Fibroblast of lung (primary cell): ENCODE results near the gene FAM193A. TPM values are rescaled to one million over a fixed set of nuclear protein-coding genes. Genes with fewer than 3 reads are reported as not detected.

Source experiments
- DNase-seq, 2 donors: peaks; one replicate each; pipeline versions ENCODE4 v3.0.0 to v3.0.0-alpha.2; 2010; ENCODE audit warnings: low read depth in 2 of 2
- H2AFZ ChIP-seq: 2 replicates; pipeline ENCODE4 v1.5.1; 2012; ENCODE audit warnings: low read length, control low read depth, inconsistent platforms
- H3K27ac ChIP-seq: 2 replicates; pipeline ENCODE4 v1.5.1; 2011; ENCODE audit warnings: low read length, control low read depth; ENCODE audit not compliant: insufficient read depth
- H3K27me3 ChIP-seq: 2 replicates; pipeline ENCODE4 v1.5.1; 2011; ENCODE audit warnings: mild to moderate bottlenecking, low read length; ENCODE audit not compliant: control insufficient read depth, insufficient read depth
- H3K36me3 ChIP-seq: 2 replicates; pipeline ENCODE4 v1.5.1; 2011; ENCODE audit warnings: low read length; ENCODE audit not compliant: control insufficient read depth, insufficient read depth
- H3K4me1 ChIP-seq: 2 replicates; pipeline ENCODE4 v1.5.1; 2011; ENCODE audit warnings: low read length; ENCODE audit not compliant: control insufficient read depth, insufficient read depth; ENCODE audit errors: extremely low read depth
- H3K4me2 ChIP-seq: 2 replicates; pipeline ENCODE4 v1.5.1; 2011; ENCODE audit warnings: low read length, control low read depth; ENCODE audit not compliant: insufficient read depth; ENCODE audit errors: extremely low read depth
- H3K4me3 ChIP-seq, 4 experiments: fragments of 200-600 bp in 1 of 4; sonication (generic) in 1 of 4; replicated peaks in 1 of 4; 2 replicates each; pipeline ENCODE4 v1.5.1; 2011 to 2016; ENCODE audit warnings: low read length in 4 of 4, low read depth in 3 of 4, mild to moderate bottlenecking in 3 of 4, control low read depth in 2 of 4, inconsistent platforms in 1 of 4, mixed read lengths in 1 of 4; ENCODE audit not compliant: insufficient read depth in 1 of 4; ENCODE audit errors: control extremely low read depth in 1 of 4
- H3K79me2 ChIP-seq: 2 replicates; pipeline ENCODE4 v1.5.1; 2012; ENCODE audit warnings: mild to moderate bottlenecking, low read length, inconsistent platforms; ENCODE audit not compliant: control insufficient read depth, insufficient read depth
- H3K9ac ChIP-seq: 2 replicates; pipeline ENCODE4 v1.5.1; 2011; ENCODE audit warnings: mild to moderate bottlenecking, low read length, control low read depth; ENCODE audit not compliant: insufficient read depth
- H3K9me3 ChIP-seq: 2 replicates; pipeline ENCODE4 v1.5.1; 2012; ENCODE audit warnings: low read depth, low read length; ENCODE audit not compliant: control insufficient read depth, insufficient read depth
- H4K20me1 ChIP-seq: 2 replicates; pipeline ENCODE4 v1.5.1; 2011; ENCODE audit warnings: low read length; ENCODE audit not compliant: control insufficient read depth, insufficient read depth; ENCODE audit errors: extremely low read depth
- CTCF ChIP-seq, 2 donors: IDR thresholded peaks in 1 of 2; conservative IDR thresholded peaks in 1 of 2; 1 replicate in 1 of 2; 2 replicates in 1 of 2; pipeline ENCODE4 v1.5.1; 2011 to 2012; ENCODE audit warnings: low read length in 2 of 2, control low read depth in 1 of 2, inconsistent platforms in 1 of 2, low read depth in 1 of 2, mild to moderate bottlenecking in 1 of 2
- EZH2 ChIP-seq: IDR thresholded peaks from 2 replicates; pipeline ENCODE4 v1.5.1; 2012; ENCODE audit warnings: low read length, control low read depth, mild to moderate bottlenecking; ENCODE audit errors: missing control alignments
- polyA plus RNA-seq, 2 donors: library from polyadenylated mRNA; depleted of rRNA in 1 of 2; stranded (reverse) in 1 of 2; unstranded in 1 of 2; fragments of >200 nt; gene quantifications; 2 replicates each; pipeline ENCODE4 v1.2.1, GENCODE V29; 2011 to 2012; ENCODE audit warnings: missing spikeins in 1 of 2
- total RNA-seq: library from RNA; depleted of rRNA; stranded (reverse); fragments of >200 nt; gene quantifications from 2 replicates; pipeline ENCODE4 v1.2.1, GENCODE V29; 2014

Gene FAM193A
- total and polyA plus RNA-seq, 2 donors (not counting 1 experiment from before 2014, with no cell fraction given) = 5.6 to 10.9 TPM

- Histone ChIP-seq H3K9ac (no peak overlapping the region), H3K4me3 (no peak overlapping the region), H3K27me3 (no peaks in the 10 kb centered on the region), H3K27ac (no peak overlapping the region), H3K4me2 (no peak overlapping the region), H3K79me2 (peaks cover 4% of the 10 kb centered on the region), H3K4me1 (peaks cover 2% of the 10 kb centered on the region), H3K36me3 (peaks cover 1% of the 10 kb centered on the region), H2AFZ (no peak overlapping the region), H4K20me1 (no peaks in the 10 kb centered on the region), H3K9me3 (no peaks in the 10 kb centered on the region)
- no peak for DNase-seq
- no peak for TF ChIP-seq EZH2
- TF ChIP-seq CTCF (conservative IDR thresholded peaks at IDR 0.05 in 1 of 2, IDR thresholded peaks at IDR 0.05 in 1 of 2; ENCODE audit: low read depth in 1 of 2, low read length in 2 of 2) = no peak
Observed at GRCh38 chr4:2716236-2716635, 179.8 kb downstream of the FAM193A start.

GRCh38 chr4:2721586-2721985, 185.1 kb downstream of the FAM193A start:
- no peak overlapping the region for H2AFZ ChIP-seq
- H3K4me3 ChIP-seq = no peak overlapping the region
- H3K9me3 ChIP-seq = no peaks in the 10 kb centered on the region
- no peaks in the 10 kb centered on the region for H3K27me3 ChIP-seq
- DNase-seq = no peak
- H4K20me1 ChIP-seq = no peaks in the 10 kb centered on the region
- H3K27ac ChIP-seq = no peak overlapping the region
- no peak overlapping the region for H3K4me2 ChIP-seq
- no peak overlapping the region for H3K9ac ChIP-seq
- H3K79me2 ChIP-seq = no peaks in the 10 kb centered on the region
- TF ChIP-seq EZH2 (no peak), CTCF (conservative IDR thresholded peaks at IDR 0.05 in 1 of 2, IDR thresholded peaks at IDR 0.05 in 1 of 2; ENCODE audit: low read depth in 1 of 2, low read length in 2 of 2) (no peak)
- no peaks in the 10 kb centered on the region for H3K4me1 ChIP-seq
- H3K36me3 ChIP-seq = peaks cover 7% of the 10 kb centered on the region

GRCh38 chr4:2722033-2722432, 185.6 kb downstream of the FAM193A start:
- no peak for DNase-seq
- Histone ChIP-seq H3K27ac (no peak overlapping the region), H3K9me3 (no peaks in the 10 kb centered on the region), H4K20me1 (no peaks in the 10 kb centered on the region), H3K4me1 (no peaks in the 10 kb centered on the region), H2AFZ (no peak overlapping the region), H3K4me2 (no peak overlapping the region), H3K36me3 (peaks cover 7% of the 10 kb centered on the region), H3K27me3 (no peaks in the 10 kb centered on the region), H3K4me3 (no peak overlapping the region), H3K9ac (no peak overlapping the region), H3K79me2 (no peaks in the 10 kb centered on the region)
- no peak for TF ChIP-seq EZH2
- no peak for TF ChIP-seq CTCF (conservative IDR thresholded peaks at IDR 0.05 in 1 of 2, IDR thresholded peaks at IDR 0.05 in 1 of 2; ENCODE audit: low read depth in 1 of 2, low read length in 2 of 2)
